OCI-LY7 (cell line): Measurements from ENCODE around the gene RIOK2.
A peak's percentile ranks its signal among the peaks of the same experiment; 100 is the strongest.

Experiments
- CTCF ChIP-seq: fragments of 200-600 bp; sonication (generic); conservative IDR thresholded peaks from 2 replicates; pipeline ENCODE4 v1.5.1; 2014; ENCODE audit warnings: mild to moderate bottlenecking, antibody characterized with exemption, low read length, moderate library complexity, mixed read lengths
- EZH2phosphoT487 ChIP-seq: fragments of 200-600 bp; sonication (generic); IDR thresholded peaks from 2 replicates; pipeline ENCODE4 v1.6.1; 2018; ENCODE audit warnings: low read depth, borderline replicate concordance, mild to moderate bottlenecking, mixed run types, antibody characterized with exemption, low read length, moderate library complexity, mixed read lengths

- peak; percentile 87 for TF ChIP-seq CTCF
- TF ChIP-seq EZH2phosphoT487 = no peak
These were observed 40.4 kb downstream of the RIOK2 start, which contains the start of gene LIX1 for GRCh38 chr5:97142521-97143254.
